ENCODE measurements around the gene POLE.

POLE gene

GRCh38 chr12:132731574-132731973, 44.4 kb upstream of the POLE start:
- Histone ChIP-seq H3K4me3 (ENCODE audit: low read depth in 1 of 2, low read length in 1 of 2) (no peak overlapping the region), H3K9me3 (no peaks in the 10 kb centered on the region), H3K27me3 (no peaks in the 10 kb centered on the region), H3K36me3 (peaks cover 96% of the 10 kb centered on the region), H3K27ac (no peak overlapping the region), H3K4me1 (ENCODE audit: control insufficient read depth in 1 of 2, insufficient read depth in 1 of 2, low read depth in 1 of 2, low read length in 1 of 2) (no peaks in the 10 kb centered on the region)
- no peak for TF ChIP-seq CTCF (IDR thresholded peaks at IDR 0.05)

- no peaks in the 10 kb centered on the region for H3K27me3 ChIP-seq
- no peak for TF ChIP-seq CTCF (IDR thresholded peaks at IDR 0.05)
- no peak overlapping the region for H3K4me3 ChIP-seq (ENCODE audit: low read depth in 1 of 2, low read length in 1 of 2)
- no peaks in the 10 kb centered on the region for H3K9me3 ChIP-seq
- H3K36me3 ChIP-seq, result peaks cover 96% of the 10 kb centered on the region
- no peak overlapping the region for H3K27ac ChIP-seq
- no peaks in the 10 kb centered on the region for H3K4me1 ChIP-seq (ENCODE audit: control insufficient read depth in 1 of 2, insufficient read depth in 1 of 2, low read depth in 1 of 2, low read length in 1 of 2)
These were observed 43.2 kb upstream of the POLE start for GRCh38 chr12:132730353-132730752.

- no peak overlapping the region for H3K27ac ChIP-seq
- no peaks in the 10 kb centered on the region for H3K9me3 ChIP-seq
- H3K4me3 ChIP-seq (ENCODE audit: low read depth in 1 of 2, low read length in 1 of 2), result no peak overlapping the region
- H3K36me3 ChIP-seq, result peaks cover 96% of the 10 kb centered on the region
- TF ChIP-seq CTCF (IDR thresholded peaks at IDR 0.05), result no peak
- no peaks in the 10 kb centered on the region for H3K4me1 ChIP-seq (ENCODE audit: control insufficient read depth in 1 of 2, insufficient read depth in 1 of 2, low read depth in 1 of 2, low read length in 1 of 2)
- H3K27me3 ChIP-seq, result no peaks in the 10 kb centered on the region
These were observed 42.6 kb upstream of the POLE start for GRCh38 chr12:132729541-132730320.

- Histone ChIP-seq H3K9me3 (no peaks in the 10 kb centered on the region), H3K4me3 (ENCODE audit: low read depth in 1 of 2, low read length in 1 of 2) (no peak overlapping the region), H3K27ac (no peak overlapping the region), H3K4me1 (ENCODE audit: control insufficient read depth in 1 of 2, insufficient read depth in 1 of 2, low read depth in 1 of 2, low read length in 1 of 2) (no peaks in the 10 kb centered on the region), H3K36me3 (peaks cover 96% of the 10 kb centered on the region), H3K27me3 (no peaks in the 10 kb centered on the region)
- no peak for TF ChIP-seq CTCF (IDR thresholded peaks at IDR 0.05)
These were observed 41.4 kb upstream of the POLE start for GRCh38 chr12:132728502-132728901.

GRCh38 chr12:132727091-132727794, 40.1 kb upstream of the POLE start:
- Histone ChIP-seq H3K27me3 (no peaks in the 10 kb centered on the region), H3K36me3 (peaks cover 96% of the 10 kb centered on the region), H3K27ac (no peak overlapping the region), H3K9me3 (no peaks in the 10 kb centered on the region), H3K4me3 (ENCODE audit: low read depth in 1 of 2, low read length in 1 of 2) (no peak overlapping the region), H3K4me1 (ENCODE audit: control insufficient read depth in 1 of 2, insufficient read depth in 1 of 2, low read depth in 1 of 2, low read length in 1 of 2) (no peaks in the 10 kb centered on the region)
- no peak for TF ChIP-seq CTCF (IDR thresholded peaks at IDR 0.05)
